H1 (cell line): ENCODE results near the gene FBXO28. TPM values are rescaled to one million over a fixed set of nuclear protein-coding genes. Genes with fewer than 3 reads are reported as not detected.

Experiments
- CTCF ChIA-PET: fragments of 300-600 bp; sonication (Branson Sonifier 250); formaldehyde crosslinking; loops from one replicate; lab custom pipeline; 2021; ENCODE audit not compliant: partially characterized antibody; lab: Charles Lee
- POLR2A ChIA-PET: fragments of 300-600 bp; sonication (Branson Sonifier 250); formaldehyde crosslinking; loops from one replicate; lab custom pipeline; 2021; ENCODE audit warnings: inconsistent platforms; ENCODE audit not compliant: partially characterized antibody; lab: Charles Lee
- DNase-seq, 2 experiments: peaks; one replicate each; pipeline versions ENCODE4 v3.0.0 to v3.0.0-alpha.2; 2010 to 2022; ENCODE audit warnings: low spot score in 2 of 2, low read depth in 1 of 2, mixed read lengths in 1 of 2
- FAIRE-seq: peaks from 2 replicates; lab custom pipeline; 2011; peaks lifted over from hg19 to GRCh38; lab: Jason Lieb, UNC
- H2AFZ ChIP-seq: 2 replicates; pipeline ENCODE4 v1.8.1; 2012; ENCODE audit warnings: low read length, inconsistent platforms
- H2AK5ac ChIP-seq: 2 replicates; pipeline ENCODE4 v1.6.1; 2013; ENCODE audit warnings: low read depth, low read length
- H2BK120ac ChIP-seq: replicated peaks from 2 replicates; pipeline ENCODE3; 2013; ENCODE audit warnings: low read depth, low read length, inconsistent platforms
- H2BK12ac ChIP-seq: 2 replicates; pipeline ENCODE4 v1.6.1; 2013; ENCODE audit warnings: low read depth, low read length
- H2BK15ac ChIP-seq: 2 replicates; pipeline ENCODE4 v1.6.1; 2013; ENCODE audit warnings: low read length
- H2BK20ac ChIP-seq: 2 replicates; pipeline ENCODE4 v1.6.1; 2013; ENCODE audit warnings: low read length
- H2BK5ac ChIP-seq: 2 replicates; pipeline ENCODE4 v1.6.1; 2013; ENCODE audit warnings: low read depth, low read length
- H3K14ac ChIP-seq: 2 replicates; pipeline ENCODE4 v1.6.1; 2013; ENCODE audit warnings: inconsistent platforms; ENCODE audit not compliant: insufficient read length
- H3K18ac ChIP-seq: 2 replicates; pipeline ENCODE4 v1.6.1; 2013; ENCODE audit warnings: low read length; ENCODE audit errors: extremely low read depth
- H3K23ac ChIP-seq: 2 replicates; pipeline ENCODE4 v1.6.1; 2013; ENCODE audit warnings: inconsistent platforms; ENCODE audit not compliant: insufficient read length
- H3K23me2 ChIP-seq: 2 replicates; pipeline ENCODE4 v1.6.1; 2013; ENCODE audit warnings: low read depth, low read length
- H3K27ac ChIP-seq: 2 replicates; pipeline ENCODE4 v1.6.1; 2011; ENCODE audit warnings: low read depth, low read length, inconsistent platforms
- H3K27me3 ChIP-seq, 4 experiments: replicated peaks in 1 of 4; 1 replicate in 1 of 4; 2 replicates in 3 of 4; pipeline versions ENCODE4 v1.6.1 to v1.8.1; 2011 to 2013; ENCODE audit warnings: low read length in 3 of 4, mild to moderate bottlenecking in 3 of 4, inconsistent platforms in 2 of 4, mixed read lengths in 2 of 4, moderate library complexity in 1 of 4; ENCODE audit not compliant: control insufficient read depth in 3 of 4, insufficient read depth in 3 of 4; ENCODE audit errors: extremely low read depth in 1 of 4
- H3K36me3 ChIP-seq, 4 experiments: 2 replicates each; pipeline versions ENCODE4 v1.6.1 to v1.8.1; 2011 to 2013; ENCODE audit warnings: mild to moderate bottlenecking in 4 of 4, low read length in 3 of 4, moderate library complexity in 2 of 4, control low read depth in 1 of 4, inconsistent platforms in 1 of 4; ENCODE audit not compliant: insufficient read depth in 4 of 4, control insufficient read depth in 2 of 4
- H3K4ac ChIP-seq: replicated peaks from 2 replicates; pipeline ENCODE3; 2013; ENCODE audit warnings: low read length, low read depth, mixed read lengths, inconsistent platforms; ENCODE audit not compliant: insufficient read length
- H3K4me1 ChIP-seq, 4 experiments: replicated peaks in 1 of 4; 1 replicate in 1 of 4; 2 replicates in 3 of 4; pipeline versions ENCODE4 v1.6.1 to v1.8.1; 2011 to 2013; ENCODE audit warnings: low read length in 3 of 4, inconsistent platforms in 2 of 4, mixed read lengths in 1 of 4; ENCODE audit not compliant: insufficient read depth in 4 of 4, control insufficient read depth in 3 of 4
- H3K4me2 ChIP-seq, 2 experiments: 2 replicates each; pipeline versions ENCODE4 v1.6.1 to v1.8.1; 2011 to 2013; ENCODE audit warnings: low read depth in 2 of 2, low read length in 2 of 2, control low read depth in 1 of 2, inconsistent platforms in 1 of 2, mild to moderate bottlenecking in 1 of 2; ENCODE audit not compliant: insufficient read depth in 1 of 2
- H3K4me3 ChIP-seq, 4 experiments: fragments of 200-600, 300-600 bp in 1 of 4; sonication (generic), shearing (Covaris generic), sonication (Bioruptor Twin) in 1 of 4; 2 replicates each; pipeline versions ENCODE4 v1.5.1 to v1.8.1; 2011 to 2016; ENCODE audit warnings: low read length in 4 of 4, low read depth in 3 of 4, control low read depth in 2 of 4, inconsistent platforms in 2 of 4, mild to moderate bottlenecking in 2 of 4, mixed read lengths in 1 of 4, moderate library complexity in 1 of 4; ENCODE audit not compliant: insufficient read depth in 2 of 4; ENCODE audit errors: extremely low read depth in 1 of 4
- H3K56ac ChIP-seq: replicated peaks from 2 replicates; pipeline ENCODE3; 2013; ENCODE audit warnings: low read depth, mild to moderate bottlenecking, mixed read lengths, low read length, inconsistent platforms; ENCODE audit not compliant: insufficient read length
- H3K79me1 ChIP-seq: 2 replicates; pipeline ENCODE4 v1.6.1; 2013; ENCODE audit warnings: low read depth, low read length, control low read depth
- H3K79me2 ChIP-seq, 2 experiments: 2 replicates each; pipeline versions ENCODE4 v1.6.1 to v1.8.1; 2012 to 2013; ENCODE audit warnings: low read length in 2 of 2, mild to moderate bottlenecking in 2 of 2, inconsistent platforms in 1 of 2; ENCODE audit not compliant: insufficient read depth in 2 of 2, control insufficient read depth in 1 of 2
- H3K9ac ChIP-seq, 4 experiments: replicated peaks in 1 of 4; 1 replicate in 1 of 4; 2 replicates in 3 of 4; pipeline versions ENCODE4 v1.6.1 to v1.8.1; 2011 to 2013; ENCODE audit warnings: low read depth in 3 of 4, low read length in 3 of 4, control low read depth in 2 of 4, mild to moderate bottlenecking in 2 of 4, moderate library complexity in 2 of 4, inconsistent platforms in 1 of 4; ENCODE audit errors: extremely low read depth in 1 of 4
- H3K9me3 ChIP-seq, 2 experiments: 2 replicates each; pipeline versions ENCODE4 v1.6.1 to v1.8.1; 2012 to 2013; ENCODE audit warnings: mild to moderate bottlenecking in 2 of 2, moderate library complexity in 2 of 2, control low read depth in 1 of 2, inconsistent platforms in 1 of 2, low read depth in 1 of 2, low read length in 1 of 2, mixed read lengths in 1 of 2; ENCODE audit not compliant: insufficient read depth in 2 of 2
- H4K20me1 ChIP-seq, 2 experiments: replicated peaks in 1 of 2; 2 replicates each; pipeline versions ENCODE3 to v1.8.1; 2011 to 2013; ENCODE audit warnings: inconsistent platforms in 2 of 2, low read length in 2 of 2, mild to moderate bottlenecking in 1 of 2; ENCODE audit not compliant: insufficient read depth in 2 of 2, control insufficient read depth in 1 of 2
- H4K5ac ChIP-seq: 2 replicates; pipeline ENCODE4 v1.6.1; 2013; ENCODE audit warnings: low read length, low read depth, mixed read lengths, inconsistent platforms; ENCODE audit not compliant: insufficient read length
- H4K8ac ChIP-seq: 2 replicates; pipeline ENCODE4 v1.8.0; 2013; ENCODE audit warnings: mild to moderate bottlenecking, moderate library complexity, low read length, inconsistent platforms; ENCODE audit not compliant: insufficient read depth; ENCODE audit errors: extremely low read depth
- H4K91ac ChIP-seq: replicated peaks from 2 replicates; pipeline ENCODE3; 2013; ENCODE audit warnings: low read length, mixed read lengths, inconsistent platforms; ENCODE audit not compliant: insufficient read length
- POLR2A ChIP-seq, 2 experiments: IDR thresholded peaks; 1 replicate in 1 of 2; 2 replicates in 1 of 2; pipeline ENCODE4 v1.6.1; 2011; ENCODE audit warnings: low read depth in 2 of 2, low read length in 2 of 2, mild to moderate bottlenecking in 2 of 2; ENCODE audit errors: control extremely low read depth in 1 of 2
- RFX5 ChIP-seq: IDR thresholded peaks from 2 replicates; pipeline ENCODE4 v1.6.1; 2011; ENCODE audit warnings: low read depth, low read length, improper control_type of control experiment, borderline replicate concordance
- TEAD4 ChIP-seq: IDR thresholded peaks from 2 replicates; pipeline ENCODE4 v1.6.1; 2012; ENCODE audit warnings: low read depth, low read length, inconsistent platforms, mixed read lengths
- WGBS, 2 experiments: shearing (Covaris generic) in 1 of 2; methylation state at CpG; one replicate each; pipeline versions ENCODE4 v1.1.6 to v1.1.7; 2013 to 2015; ENCODE audit warnings: low lambda C conversion rate in 2 of 2, mixed read lengths in 2 of 2, inconsistent platforms in 1 of 2, low coverage in 1 of 2, missing lambda C conversion rate in 1 of 2; ENCODE audit not compliant: insufficient replicate concordance in 2 of 2, insufficient coverage in 1 of 2, insufficient read length in 1 of 2; ENCODE audit errors: extremely low coverage in 1 of 2, missing lambda C conversion rate in 1 of 2; 5-methylcytosine and 5-hydroxymethylcytosine counted together
- polyA plus RNA-seq, 7 experiments: library from polyadenylated mRNA; depleted of rRNA in 3 of 7; stranded (reverse) in 5 of 7; unstranded in 2 of 7; fragments of >200 nt in 5 of 7; fragments of 200-250 nt in 2 of 7; gene quantifications; 1 replicate in 5 of 7; 2 replicates in 1 of 7; 4 replicates in 1 of 7; pipeline versions ENCODE4 v1.2.1 to v1.2.3, GENCODE V29; 2011 to 2013; ENCODE audit warnings: missing spikeins in 2 of 7, mixed read lengths in 2 of 7
- total RNA-seq: library from RNA; stranded (reverse); fragmentation: NEBNext Ultra II Directional; extraction: Animal tissue kit (Norgen Biotek cat#: 25700); gene quantifications from 2 replicates; pipeline ENCODE4 v1.2.1, GENCODE V29; 2021

FBXO28 gene
- total and polyA plus RNA-seq, 2 of the 8 experiments (the other 6 are each of a cell fraction or from before 2014, with no cell fraction given) = 10.3 to 42.5 TPM

- CTCF ChIA-PET = interaction anchor here (1.3 kb wide), 1 partner anchor 12 kb away, joined by 3 read pairs; no protein-coding TSS in a partner anchor
These were observed 87.9 kb downstream of the FBXO28 start for GRCh38 chr1:224201853-224202252.

More at GRCh38 chr1:224201853-224202252, 87.9 kb downstream of the FBXO28 start:
- POLR2A ChIA-PET = interaction anchor here (0.8 to 1.5 kb wide), 4 partner anchors 12 to 135 kb away, joined by 3 to 5 read pairs (median 4); partner anchors contain the start of gene NVL
- no peak overlapping the region for H2AFZ ChIP-seq
- H3K18ac ChIP-seq = no peak overlapping the region
- H3K27me3 ChIP-seq = no peaks in the 10 kb centered on the region
- H3K23ac ChIP-seq = no peak overlapping the region
- no peak overlapping the region for H4K5ac ChIP-seq
- WGBS, 2 experiments = 94% methylated on average over 4 of the region's 4 CpGs; no CpG with 5 or more reads in 1 of the 2 experiments
- TF ChIP-seq POLR2A (IDR thresholded peaks at IDR 0.05; ENCODE audit: control extremely low read depth in 1 of 2, low read depth in 2 of 2, low read length in 2 of 2) (no peak), RFX5 (no peak), TEAD4 (no peak)
- H3K79me2 ChIP-seq = no peaks in the 10 kb centered on the region
- H2BK15ac ChIP-seq = no peak overlapping the region
- H2BK20ac ChIP-seq = no peak overlapping the region
- H3K4me2 ChIP-seq = no peak overlapping the region
- peaks cover 1 to 12% (median 10%) of the 10 kb centered on the region in 4 experiments for H3K4me1 ChIP-seq
- H3K56ac ChIP-seq = no peak overlapping the region
- no peak for FAIRE-seq
- no peak overlapping the region for H3K4ac ChIP-seq
- H3K27ac ChIP-seq = no peak overlapping the region
- no peak overlapping the region for H3K14ac ChIP-seq
- H2BK12ac ChIP-seq = no peak overlapping the region
- no peaks in the 10 kb centered on the region for H4K20me1 ChIP-seq
- no peak overlapping the region for H3K9ac ChIP-seq
- H3K23me2 ChIP-seq = no peaks in the 10 kb centered on the region
- no peak overlapping the region for H2BK120ac ChIP-seq
- H2BK5ac ChIP-seq = no peak overlapping the region
- no peak overlapping the region for H4K8ac ChIP-seq
- H3K36me3 ChIP-seq = no peaks in the 10 kb centered on the region; a peak in 1 of 8 replicates
- H2AK5ac ChIP-seq = no peak overlapping the region
- H3K9me3 ChIP-seq = no peaks in the 10 kb centered on the region
- H3K4me3 ChIP-seq = no peak overlapping the region
- DNase-seq = no peak
- no peaks in the 10 kb centered on the region for H3K79me1 ChIP-seq
- no peak overlapping the region for H4K91ac ChIP-seq
